Naive B cell (primary cell): ENCODE results near the gene MBNL2. TPM values are rescaled to one million over a fixed set of nuclear protein-coding genes. Genes with fewer than 3 reads are reported as not detected.

Experiments
- ATAC-seq, 2 donors: fragments of 150-1000 bp; cut with Tn5 transposase; 2 replicates each; pipeline ENCODE4 v1.10.0; 2021; ENCODE audit warnings: low read depth in 2 of 2, mild to moderate bottlenecking in 2 of 2, moderate library complexity in 2 of 2
- DNase-seq: peaks from one replicate; pipeline ENCODE4 v3.0.0; 2022
- H3K27ac Mint-ChIP-seq, 6 donors: one replicate each; pipeline ENCODE4 v1.8.0; 2020 to 2022; ENCODE audit warnings: mild to moderate bottlenecking in 6 of 6, mixed read lengths in 6 of 6, moderate library complexity in 5 of 6, inconsistent platforms in 2 of 6
- H3K27me3 Mint-ChIP-seq, 3 donors: one replicate each; pipeline ENCODE4 v1.8.0; 2021 to 2022; ENCODE audit warnings: mixed read lengths in 3 of 3, mild to moderate bottlenecking in 1 of 3
- H3K36me3 Mint-ChIP-seq, 2 donors: one replicate each; pipeline ENCODE4 v1.8.0; 2020 to 2022; ENCODE audit warnings: mixed read lengths in 2 of 2, inconsistent platforms in 1 of 2, mild to moderate bottlenecking in 1 of 2
- H3K4me1 Mint-ChIP-seq, 3 donors: one replicate each; pipeline ENCODE4 v1.8.0; 2020 to 2022; ENCODE audit warnings: mixed read lengths in 3 of 3, inconsistent platforms in 1 of 3, mild to moderate bottlenecking in 1 of 3, moderate library complexity in 1 of 3
- H3K4me3 Mint-ChIP-seq, 8 donors: one replicate each; pipeline ENCODE4 v1.8.0; 2020 to 2022; ENCODE audit warnings: mild to moderate bottlenecking in 8 of 8, mixed read lengths in 8 of 8, moderate library complexity in 8 of 8, inconsistent platforms in 2 of 8
- H3K9me3 Mint-ChIP-seq, 7 donors: one replicate each; pipeline ENCODE4 v1.8.0; 2020 to 2022; ENCODE audit warnings: mixed read lengths in 7 of 7, mild to moderate bottlenecking in 5 of 7, inconsistent platforms in 2 of 7, moderate library complexity in 1 of 7
- polyA plus RNA-seq, 6 donors: library from polyadenylated mRNA; unstranded; fragments of 300-500 nt; fragmentation: Illumina TruSeq; gene quantifications; one replicate each; pipeline ENCODE4 v1.2.3, GENCODE V29; 2021; ENCODE audit warnings: low read depth in 6 of 6

Gene MBNL2
- polyA plus RNA-seq, 6 donors from 2014 or later = 18.2 to 36.1 (median 21.3) TPM

DNA sequence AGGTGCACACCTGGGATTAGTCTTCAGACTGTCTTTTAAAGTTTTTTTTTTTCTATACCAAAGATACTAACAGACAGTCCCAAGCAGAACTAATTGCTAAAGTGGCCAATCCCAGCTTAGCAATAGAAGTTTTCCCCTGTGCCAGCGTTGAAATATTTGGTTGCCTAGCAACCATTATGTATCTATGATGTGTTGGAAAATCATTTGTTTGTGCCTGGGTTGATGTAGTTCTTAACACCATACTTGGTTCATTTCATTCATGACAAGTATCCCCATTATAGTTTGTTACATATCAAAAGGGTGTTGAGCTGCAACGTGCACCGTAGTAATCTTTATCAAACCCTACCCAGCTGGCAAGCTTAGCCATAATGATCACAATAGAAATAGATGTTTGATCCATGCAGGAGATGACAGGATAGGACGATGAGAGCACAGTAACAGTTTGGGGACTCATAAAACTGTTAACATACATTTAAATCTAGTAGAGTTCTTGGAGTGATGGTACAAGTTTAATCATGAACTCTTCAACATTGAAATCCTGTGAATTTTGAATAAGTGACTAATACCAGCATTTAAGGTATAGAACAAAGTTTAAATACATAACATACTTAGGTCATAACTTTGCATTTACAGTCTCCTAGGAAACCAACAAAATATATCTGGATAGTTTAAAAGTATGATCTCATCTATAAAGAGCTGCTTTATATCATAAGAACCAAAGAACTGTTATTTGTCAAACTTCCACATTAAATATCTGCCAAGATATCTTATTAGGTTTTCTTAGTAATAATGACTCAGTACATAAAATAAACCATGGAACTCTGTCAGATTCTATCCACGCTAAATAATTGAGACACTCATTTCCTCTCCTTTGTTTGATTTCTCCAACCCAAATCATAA is 73.4 kb downstream of the MBNL2 start:
- DNase-seq = no peak
- Mint-ChIP-seq H3K4me3 (no peak overlapping the region), H3K36me3 (peaks cover 14% of the 10 kb centered on the region in 2 donors), H3K27me3 (no peaks in the 10 kb centered on the region), H3K9me3 (peaks cover 0 to 4% (median 0%) of the 10 kb centered on the region in 7 donors), H3K27ac (peak overlapping the region in 1 of 6 donors; percentile 8), H3K4me1 (peaks cover 13 to 41% (median 38%) of the 10 kb centered on the region in 3 donors)
- ATAC-seq = peak in 1 of 2 donors; percentile 14

DNA sequence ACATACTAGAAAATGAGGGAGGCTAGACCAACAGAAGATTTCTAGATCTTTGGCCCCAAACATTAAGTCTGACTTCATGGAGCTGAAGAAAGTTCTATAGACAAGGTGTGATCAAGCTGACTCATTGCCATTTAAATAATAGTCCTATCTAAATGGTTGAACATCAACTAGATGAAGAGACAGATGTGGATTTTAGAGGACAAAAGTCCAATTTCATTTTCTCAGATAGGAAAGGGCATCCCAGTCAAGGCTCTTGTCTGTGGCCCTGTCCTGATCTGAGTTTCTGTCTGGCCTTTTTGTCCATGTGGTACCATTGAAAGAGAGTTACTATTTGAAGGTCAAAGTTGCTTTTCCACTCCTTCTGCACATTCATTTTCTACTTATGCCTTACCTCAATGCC is 74.6 kb downstream of the MBNL2 start:
- no peak for DNase-seq
- Mint-ChIP-seq H3K9me3 (no peaks in the 10 kb centered on the region), H3K4me3 (no peak overlapping the region), H3K36me3 (peaks cover 8 to 14% of the 10 kb centered on the region in 2 donors), H3K27me3 (no peaks in the 10 kb centered on the region), H3K4me1 (peaks cover 9 to 35% (median 33%) of the 10 kb centered on the region in 3 donors), H3K27ac (no peak overlapping the region)
- ATAC-seq = no peak

DNA sequence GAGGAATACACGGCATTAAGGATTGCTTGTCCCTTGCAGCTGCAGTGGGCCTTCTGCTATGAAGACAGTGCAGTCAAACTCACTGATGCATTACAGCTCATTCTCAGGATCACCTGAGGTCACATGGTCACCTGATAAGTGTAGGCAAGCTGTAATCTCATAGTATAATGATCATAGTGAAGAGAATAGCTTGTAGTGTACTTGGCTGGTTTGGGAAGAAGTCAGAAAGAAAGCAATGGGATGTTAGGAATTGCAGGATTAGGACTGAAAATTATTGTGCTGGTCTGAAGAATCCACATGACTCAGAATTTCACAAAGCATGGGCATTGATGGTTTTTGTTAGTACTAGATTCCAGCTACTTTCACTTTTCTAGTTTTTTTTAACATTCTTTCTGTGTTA is 76.7 kb downstream of the MBNL2 start:
- ATAC-seq (no peak), DNase-seq (no peak)
- Mint-ChIP-seq H3K27ac (no peak overlapping the region), H3K27me3 (no peaks in the 10 kb centered on the region), H3K4me3 (no peak overlapping the region), H3K9me3 (no peaks in the 10 kb centered on the region), H3K36me3 (peaks cover 8 to 14% of the 10 kb centered on the region in 2 donors), H3K4me1 (peaks cover 11 to 34% (median 31%) of the 10 kb centered on the region in 3 donors)

DNA sequence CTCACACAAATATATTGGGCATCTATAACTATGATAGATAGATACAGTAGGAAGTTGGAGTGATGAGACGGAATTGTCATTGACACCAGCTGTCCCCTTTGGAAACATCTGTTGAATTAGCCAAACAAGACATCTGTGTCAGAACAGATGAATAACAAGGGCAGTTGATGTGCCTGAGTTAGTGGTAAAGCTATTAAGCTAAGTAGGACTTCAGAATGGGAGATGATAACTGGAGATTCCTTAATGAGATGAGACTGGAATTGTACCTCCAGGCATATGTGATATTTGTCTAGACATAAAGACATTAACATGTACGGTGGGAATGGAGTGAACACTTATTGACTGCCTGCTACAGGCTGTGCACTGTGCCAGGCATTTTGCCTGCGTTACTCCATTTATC is 78.7 kb downstream of the MBNL2 start:
- ATAC-seq (no peak), DNase-seq (no peak)
- Mint-ChIP-seq H3K27ac (no peak overlapping the region), H3K36me3 (peaks cover 8 to 14% of the 10 kb centered on the region in 2 donors), H3K27me3 (no peaks in the 10 kb centered on the region), H3K4me3 (no peak overlapping the region), H3K4me1 (peaks cover 13 to 26% (median 23%) of the 10 kb centered on the region in 3 donors), H3K9me3 (no peaks in the 10 kb centered on the region)

DNA sequence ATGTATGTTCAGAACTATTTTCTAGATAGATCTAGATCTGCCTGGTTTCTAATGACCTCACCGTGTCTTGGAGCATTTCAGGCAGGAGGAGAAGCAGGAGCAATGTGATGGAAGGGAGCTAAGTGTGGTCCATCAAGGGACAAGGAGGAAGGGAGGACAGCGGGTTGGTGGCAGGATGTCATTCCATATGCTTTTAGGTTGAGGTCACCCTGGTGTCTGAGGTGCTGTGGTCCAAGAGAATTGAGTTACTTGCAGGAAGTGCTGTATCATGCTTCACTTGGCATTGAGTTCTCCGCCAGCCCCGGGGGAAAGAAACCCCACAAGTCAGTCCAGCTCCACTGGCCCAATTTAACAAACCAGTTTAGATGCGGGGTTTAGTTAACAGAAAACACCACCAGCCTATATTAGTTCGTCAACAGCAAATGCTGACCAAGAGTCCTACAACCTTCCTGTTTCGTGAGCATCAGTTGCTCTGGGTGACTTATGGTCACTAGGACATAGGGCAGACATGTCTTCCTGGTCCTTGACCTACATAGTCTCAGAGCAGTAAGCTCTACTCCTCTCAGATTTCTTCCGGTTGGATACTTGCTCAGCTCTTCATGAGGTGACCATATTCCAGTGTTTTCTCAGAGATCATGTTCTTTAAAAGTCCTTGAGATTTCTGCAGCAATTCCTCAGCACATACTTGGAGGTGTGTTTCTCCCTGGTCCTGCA is 79.4 kb downstream of the MBNL2 start:
- DNase-seq (peak; percentile 3), ATAC-seq (peak in 1 of 2 donors; percentile 46)
- Mint-ChIP-seq H3K27ac (no peak overlapping the region), H3K4me1 (peaks cover 19 to 32% (median 29%) of the 10 kb centered on the region in 3 donors), H3K9me3 (no peaks in the 10 kb centered on the region), H3K4me3 (no peak overlapping the region), H3K36me3 (peaks cover 15 to 19% of the 10 kb centered on the region in 2 donors), H3K27me3 (no peaks in the 10 kb centered on the region)

DNA sequence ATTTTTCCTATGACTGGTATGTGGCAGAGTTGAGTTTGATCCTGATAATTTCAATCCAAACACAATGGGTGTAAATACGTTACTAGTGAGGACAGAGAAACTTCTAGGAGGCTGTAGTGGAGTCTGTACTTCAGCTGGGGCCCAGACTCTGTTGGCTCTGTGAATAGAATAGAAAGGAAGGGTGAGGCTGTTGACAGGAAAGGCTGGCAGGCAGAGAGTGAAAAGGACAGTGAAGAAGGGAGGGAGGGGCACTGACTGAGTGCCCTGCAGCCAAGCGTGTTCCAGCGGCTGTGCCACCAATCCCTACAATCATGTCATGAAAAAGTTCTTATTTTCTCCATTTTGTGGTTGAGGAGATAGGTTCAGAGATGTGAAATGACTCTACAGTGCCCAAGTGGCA is 80.5 kb downstream of the MBNL2 start:
- ATAC-seq = no peak
- H3K4me3 Mint-ChIP-seq = no peak overlapping the region
- peaks cover 15 to 25% (median 24%) of the 10 kb centered on the region in 3 donors for H3K4me1 Mint-ChIP-seq

DNA sequence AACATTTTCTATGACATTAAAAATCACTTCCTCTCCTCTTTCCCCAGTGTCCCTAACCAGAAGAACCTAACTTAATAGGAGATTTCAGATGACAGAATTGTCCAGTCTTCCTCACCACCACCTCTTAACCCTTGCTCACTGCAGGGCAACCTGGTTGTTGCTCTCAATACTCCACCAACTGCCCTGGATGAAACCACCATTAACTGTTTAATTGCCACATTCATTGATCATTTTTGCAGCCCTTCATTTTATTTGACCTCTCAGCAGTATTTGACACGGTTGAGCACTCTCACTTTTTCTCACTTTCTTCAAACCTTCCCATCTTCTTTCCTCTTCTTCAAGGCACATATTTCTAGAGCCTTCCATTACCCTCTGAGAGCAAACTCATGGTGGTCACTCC is 84.0 kb downstream of the MBNL2 start:
- no peak for ATAC-seq
- H3K27me3 Mint-ChIP-seq = no peaks in the 10 kb centered on the region
- peak overlapping the region in 1 of 8 donors; percentile 12 for H3K4me3 Mint-ChIP-seq
- H3K36me3 Mint-ChIP-seq = peaks cover 12 to 19% of the 10 kb centered on the region in 2 donors
- DNase-seq = no peak
- H3K27ac Mint-ChIP-seq = peak overlapping the region in 1 of 6 donors; percentile 48
- no peaks in the 10 kb centered on the region for H3K9me3 Mint-ChIP-seq
- H3K4me1 Mint-ChIP-seq = peaks cover 17 to 34% (median 18%) of the 10 kb centered on the region in 3 donors

More for the DNA sequence above, 80.5 kb downstream of the MBNL2 start:
- Mint-ChIP-seq H3K36me3 (peaks cover 9 to 11% of the 10 kb centered on the region in 2 donors), H3K9me3 (no peaks in the 10 kb centered on the region), H3K27me3 (no peaks in the 10 kb centered on the region), H3K27ac (no peak overlapping the region)
- DNase-seq = no peak

DNA sequence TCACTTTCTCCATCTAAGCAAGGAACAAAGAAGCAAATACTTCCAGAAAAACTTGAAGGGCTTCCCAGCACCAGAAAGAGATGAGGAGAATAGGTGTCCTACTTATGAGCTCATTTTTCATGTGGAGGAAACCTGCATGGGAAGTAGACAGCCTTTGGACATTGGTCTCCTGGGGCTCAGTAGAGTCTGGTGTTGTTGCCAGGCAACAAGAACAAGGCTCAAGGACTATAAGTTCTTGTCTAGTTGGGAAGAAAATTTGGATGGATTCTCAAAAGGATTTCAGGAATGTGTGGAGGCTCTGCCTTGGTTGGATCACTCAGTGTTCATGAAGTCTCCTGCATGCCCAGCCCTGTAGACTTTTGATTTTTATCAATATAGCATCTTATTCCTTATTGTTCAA is 84.5 kb downstream of the MBNL2 start:
- Mint-ChIP-seq H3K4me1 (peaks cover 18 to 35% (median 18%) of the 10 kb centered on the region in 3 donors), H3K27ac (peak overlapping the region in 1 of 6 donors; percentile 48), H3K9me3 (no peaks in the 10 kb centered on the region), H3K4me3 (peak overlapping the region in 1 of 8 donors; percentile 7), H3K27me3 (no peaks in the 10 kb centered on the region), H3K36me3 (peaks cover 12 to 19% of the 10 kb centered on the region in 2 donors)
- no peak for ATAC-seq
- no peak for DNase-seq

DNA sequence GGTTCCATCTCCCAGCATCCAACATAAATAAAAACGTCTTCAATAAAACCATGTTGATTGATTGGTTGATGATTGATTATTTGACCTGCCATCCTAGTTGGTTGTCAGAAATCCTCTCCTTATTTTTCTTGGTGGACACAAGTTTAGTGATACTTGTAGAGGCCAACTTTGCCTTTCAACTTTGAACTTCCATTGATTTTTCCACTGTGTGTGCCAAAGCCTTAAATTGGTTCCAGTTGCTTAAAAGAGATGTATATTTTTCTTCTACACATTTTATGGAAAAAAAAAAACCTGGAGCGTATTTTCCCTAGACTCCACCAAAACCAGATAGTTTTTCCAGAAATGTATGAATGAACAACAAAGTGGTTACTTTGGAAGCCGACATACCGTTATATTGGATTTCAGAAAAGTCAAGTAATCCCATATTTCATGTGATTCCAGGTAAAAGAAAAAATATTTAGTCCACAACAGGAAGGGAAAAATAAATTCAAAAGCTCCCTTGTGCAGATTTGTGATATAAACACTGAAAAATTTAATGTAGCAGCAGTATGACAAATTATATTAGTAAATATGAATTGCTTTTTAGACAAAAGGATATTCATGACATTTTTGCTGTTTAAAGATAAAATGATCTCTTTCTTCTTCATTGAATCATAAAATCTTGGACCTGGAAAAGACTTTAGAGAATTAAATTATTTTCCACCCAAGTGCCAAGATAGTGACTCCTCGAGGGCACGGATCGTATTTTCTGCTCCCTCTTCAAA is 85.2 kb downstream of the MBNL2 start:
- Mint-ChIP-seq H3K4me1 (peaks cover 18 to 41% (median 25%) of the 10 kb centered on the region in 3 donors), H3K4me3 (no peak overlapping the region), H3K36me3 (peaks cover 18 to 19% of the 10 kb centered on the region in 2 donors), H3K27me3 (no peaks in the 10 kb centered on the region), H3K9me3 (no peaks in the 10 kb centered on the region), H3K27ac (peak overlapping the region in 1 of 6 donors; percentile 44)
- no peak for ATAC-seq
- no peak for DNase-seq

DNA sequence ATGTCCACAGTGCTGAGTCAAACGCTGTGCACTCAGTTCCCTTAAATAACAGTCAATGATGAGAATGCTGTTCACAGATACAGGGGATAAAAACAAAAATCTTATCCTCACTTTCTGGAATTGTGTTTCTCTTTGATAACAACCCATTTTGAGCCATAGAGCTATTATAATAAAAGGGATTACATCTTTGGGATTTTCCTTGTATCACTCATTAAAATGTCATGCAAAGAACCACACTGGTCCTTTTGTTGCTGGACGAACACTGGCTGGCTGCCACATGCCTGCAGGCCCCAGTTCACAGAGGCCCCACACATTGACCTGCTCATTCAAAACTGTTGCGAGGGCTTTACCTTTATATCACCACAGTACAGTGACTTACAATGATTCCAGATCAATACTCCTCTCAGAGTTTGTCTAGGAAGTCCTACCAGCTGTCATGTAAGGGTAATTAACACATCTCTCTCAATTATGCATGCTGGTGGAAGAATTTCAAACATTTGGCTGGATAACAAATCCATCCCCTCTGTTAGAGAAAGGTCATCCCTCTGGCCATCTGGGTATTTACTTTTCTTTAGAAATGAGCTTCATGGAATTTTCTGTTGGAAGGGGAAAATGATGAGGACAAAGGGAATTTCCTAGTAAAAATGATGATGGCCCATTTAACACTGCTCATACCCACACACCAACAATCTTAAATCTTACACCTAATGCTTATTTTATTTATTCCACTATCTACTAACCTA is 85.9 kb downstream of the MBNL2 start:
- peaks cover 18 to 43% (median 25%) of the 10 kb centered on the region in 3 donors for H3K4me1 Mint-ChIP-seq
- H3K4me3 Mint-ChIP-seq = no peak overlapping the region
- no peaks in the 10 kb centered on the region for H3K27me3 Mint-ChIP-seq
- DNase-seq (no peak), ATAC-seq (no peak)
- H3K9me3 Mint-ChIP-seq = no peaks in the 10 kb centered on the region
- H3K27ac Mint-ChIP-seq = no peak overlapping the region
- H3K36me3 Mint-ChIP-seq = peaks cover 19% of the 10 kb centered on the region in 2 donors

DNA sequence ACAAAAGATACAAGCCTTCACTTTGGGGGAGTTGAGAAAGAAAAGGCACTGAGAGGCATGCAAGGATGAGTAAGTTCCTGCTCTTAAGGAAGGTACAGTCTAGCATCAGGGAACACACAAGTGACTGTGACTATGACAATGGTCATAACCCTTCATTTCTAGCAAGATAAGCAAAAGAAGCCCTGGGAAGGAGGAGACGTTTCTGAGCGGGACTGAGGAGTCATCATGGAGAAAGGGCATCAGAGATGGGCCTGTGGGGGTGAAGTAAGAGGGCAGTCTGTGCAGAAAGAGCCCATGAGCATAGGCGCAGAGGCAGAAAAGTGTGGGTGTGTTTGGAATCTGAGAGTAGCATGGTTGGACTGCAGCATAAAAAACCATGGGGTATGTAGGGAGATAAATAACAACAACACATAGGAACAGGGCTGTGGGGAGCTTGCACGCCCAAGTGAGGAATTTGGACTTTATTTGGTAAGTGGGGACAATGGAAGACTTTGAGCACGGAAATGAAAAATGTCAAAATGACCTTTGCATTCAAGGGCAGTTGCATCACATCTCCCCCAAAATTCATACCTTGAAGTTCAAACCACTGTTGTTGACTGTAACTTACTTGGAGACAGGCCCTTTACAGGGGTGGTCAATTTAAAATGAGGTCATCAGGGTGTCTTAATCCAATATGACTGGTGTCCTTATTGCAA is 86.7 kb downstream of the MBNL2 start:
- Mint-ChIP-seq H3K36me3 (peaks cover 19 to 21% of the 10 kb centered on the region in 2 donors), H3K9me3 (peaks cover 0 to under 1% (median 0%) of the 10 kb centered on the region in 7 donors), H3K4me1 (peaks cover 16 to 45% (median 29%) of the 10 kb centered on the region in 3 donors), H3K27ac (peak overlapping the region in 2 of 6 donors; percentile 8 to 65), H3K4me3 (no peak overlapping the region), H3K27me3 (no peaks in the 10 kb centered on the region)
- DNase-seq = no peak
- no peak for ATAC-seq

DNA sequence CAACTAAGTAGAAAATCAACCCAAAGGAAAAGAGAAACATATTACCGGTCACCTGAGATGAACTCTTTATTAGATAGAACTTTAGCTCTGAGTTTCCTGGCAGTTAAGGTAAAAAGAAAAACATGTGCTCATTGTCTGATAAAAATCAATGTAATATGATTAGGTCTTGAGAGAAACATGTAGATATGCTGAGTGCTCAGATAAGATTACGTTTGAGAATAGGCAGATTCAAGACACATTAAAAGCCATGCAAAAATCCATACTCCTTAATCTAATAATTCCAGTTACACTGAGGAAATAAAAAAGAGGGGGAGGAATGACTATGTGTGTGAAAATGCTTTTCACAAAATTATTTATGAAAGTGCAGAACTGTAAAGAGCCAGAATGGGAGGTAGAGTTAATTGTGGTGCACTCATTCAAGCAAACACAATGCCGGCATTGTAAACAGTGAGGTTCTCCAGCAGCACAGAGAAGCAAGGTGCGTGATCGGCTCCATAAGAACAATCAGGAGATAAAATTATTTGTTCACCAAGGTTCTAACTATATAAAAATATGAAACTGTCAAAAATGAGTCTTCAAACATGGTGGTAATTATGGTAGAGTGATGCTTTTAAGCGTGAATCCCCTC is 88.8 kb downstream of the MBNL2 start:
- DNase-seq (no peak), ATAC-seq (no peak)
- H3K36me3 Mint-ChIP-seq = peaks cover 25 to 28% of the 10 kb centered on the region in 2 donors
- H3K9me3 Mint-ChIP-seq = peaks cover 0 to 6% (median 0%) of the 10 kb centered on the region in 7 donors
- H3K4me3 Mint-ChIP-seq = no peak overlapping the region
- no peaks in the 10 kb centered on the region for H3K27me3 Mint-ChIP-seq
- H3K27ac Mint-ChIP-seq = no peak overlapping the region
- peaks cover 22 to 52% (median 34%) of the 10 kb centered on the region in 3 donors for H3K4me1 Mint-ChIP-seq
